OCI-LY7 (cell line): Measurements from ENCODE around the gene JAG2. TPM values are rescaled to one million over a fixed set of nuclear protein-coding genes. Genes with fewer than 3 reads are reported as not detected.

Experiments used
- BruUV-seq: library from RNA; stranded (reverse); fragments of 400-500 nt; replicated peaks from 2 replicates; lab custom pipeline; 2021; lab: Mats Ljungman, UMichigan
- CTCF ChIA-PET: fragments of 300-600 bp; sonication (Branson Sonifier 250); formaldehyde crosslinking; loops from one replicate; lab custom pipeline; 2022; ENCODE audit warnings: antibody characterized with exemption; ENCODE audit not compliant: unreplicated experiment; lab: Charles Lee
- POLR2A ChIA-PET: fragments of 300-600 bp; sonication (Branson Sonifier 250); formaldehyde crosslinking; loops from one replicate; lab custom pipeline; 2022; ENCODE audit warnings: antibody characterized with exemption; lab: Charles Lee
- DNase-seq: peaks from one replicate; pipeline ENCODE4 v3.0.0-alpha.2; 2015; ENCODE audit warnings: low spot score
- H2AFZ ChIP-seq: fragments of 200-600 bp; sonication (generic), shearing (Covaris generic); 2 replicates; pipeline ENCODE4 v1.6.1; 2014; ENCODE audit warnings: mild to moderate bottlenecking, antibody characterized with exemption, low read length, moderate library complexity
- H3K27ac ChIP-seq: fragments of 200-600 bp; sonication (generic); 2 replicates; pipeline ENCODE4 v1.5.1; 2014; ENCODE audit warnings: mixed run types, low read depth, mild to moderate bottlenecking, moderate library complexity, low read length, inconsistent platforms; ENCODE audit not compliant: poor library complexity, severe bottlenecking
- H3K36me3 ChIP-seq: fragments of 200-600 bp; sonication (generic); 2 replicates; pipeline ENCODE4 v1.6.1; 2014; ENCODE audit warnings: mild to moderate bottlenecking, antibody characterized with exemption, low read length, moderate library complexity, mixed read lengths; ENCODE audit not compliant: insufficient read depth
- H3K4me1 ChIP-seq: fragments of 200-600 bp; sonication (generic); 2 replicates; pipeline ENCODE4 v1.5.1; 2014; ENCODE audit warnings: mild to moderate bottlenecking, low read length; ENCODE audit not compliant: insufficient read depth, poor library complexity, severe bottlenecking
- H3K4me2 ChIP-seq: fragments of 200-600 bp; sonication (generic); 2 replicates; pipeline ENCODE4 v1.6.1; 2014; ENCODE audit warnings: mild to moderate bottlenecking, low read length
- H3K4me3 ChIP-seq: fragments of 200-600 bp; sonication (generic); 2 replicates; pipeline ENCODE4 v1.5.1; 2014; ENCODE audit warnings: mild to moderate bottlenecking, low read depth, low read length; ENCODE audit not compliant: poor library complexity, severe bottlenecking
- H3K79me2 ChIP-seq: fragments of 200-600 bp; sonication (generic); 2 replicates; pipeline ENCODE4 v1.6.1; 2016; ENCODE audit warnings: low read depth, mild to moderate bottlenecking, low read length, moderate library complexity, mixed read lengths; ENCODE audit not compliant: insufficient read depth
- H3K9me2 ChIP-seq: fragments of 200-600 bp; sonication (generic); 2 replicates; pipeline ENCODE4 v1.6.1; 2016; ENCODE audit warnings: mild to moderate bottlenecking, low read length, mixed read lengths; ENCODE audit not compliant: insufficient read depth
- H3K9me3 ChIP-seq: fragments of 200-600 bp; sonication (generic); 2 replicates; pipeline ENCODE4 v1.6.1; 2014; ENCODE audit warnings: mild to moderate bottlenecking, mixed run types, low read length, mixed read lengths
- H4K20me1 ChIP-seq: fragments of 200-600 bp; sonication (generic); 2 replicates; pipeline ENCODE4 v1.6.1; 2014; ENCODE audit warnings: mild to moderate bottlenecking, antibody characterized with exemption, low read length, moderate library complexity, mixed read lengths; ENCODE audit not compliant: insufficient read depth
- CTCF ChIP-seq: fragments of 200-600 bp; sonication (generic); conservative IDR thresholded peaks from 2 replicates; pipeline ENCODE4 v1.5.1; 2014; ENCODE audit warnings: mild to moderate bottlenecking, antibody characterized with exemption, low read length, moderate library complexity, mixed read lengths
- EZH2phosphoT487 ChIP-seq: fragments of 200-600 bp; sonication (generic); IDR thresholded peaks from 2 replicates; pipeline ENCODE4 v1.6.1; 2018; ENCODE audit warnings: low read depth, borderline replicate concordance, mild to moderate bottlenecking, mixed run types, antibody characterized with exemption, low read length, moderate library complexity, mixed read lengths
- intact Hi-C: fragments of 100-400 bp; cut with micrococcal nuclease; formaldehyde crosslinking; loops from one replicate; pipeline ENCODE4 v1.10.0; 2022; ENCODE audit not compliant: unreplicated experiment
- total RNA-seq, 2 experiments: library from RNA; depleted of rRNA in 1 of 2; stranded (reverse); fragments of >200 nt in 1 of 2; shearing (Covaris generic) in 1 of 2; gene quantifications; 2 replicates each; pipeline ENCODE4 v1.2.3, GENCODE V29; 2014 to 2022

The JAG2 gene
- total RNA-seq, 2 experiments from 2014 or later = 5.0 to 6.0 TPM

GRCh38 chr14:105139212-105139825, 29.3 kb downstream of the JAG2 start:
- no peak overlapping the region for H3K4me2 ChIP-seq
- intact Hi-C loops = no loop called here
- H3K9me2 ChIP-seq = no peaks in the 10 kb centered on the region
- no peaks in the 10 kb centered on the region for H3K36me3 ChIP-seq
- POLR2A ChIA-PET = no interaction called here
- no peak for TF ChIP-seq CTCF
- no peak for TF ChIP-seq EZH2phosphoT487
- CTCF ChIA-PET = no interaction called here
- DNase-seq = no peak
- no peaks in the 10 kb centered on the region for H3K79me2 ChIP-seq
- H3K4me3 ChIP-seq = no peak overlapping the region
- no peak overlapping the region for H3K27ac ChIP-seq
- no peak overlapping the region for H2AFZ ChIP-seq
- H4K20me1 ChIP-seq = no peaks in the 10 kb centered on the region
- 0 out of 2 replicates have a peak, but pooled peaks cover 10% of the 10 kb centered on the region for H3K9me3 ChIP-seq
- BruUV-seq = no TSS peak
- H3K4me1 ChIP-seq = no peaks in the 10 kb centered on the region

- ChIA-PET POLR2A (no interaction called here), CTCF (no interaction called here)
- H3K4me2 ChIP-seq = no peak overlapping the region
Measured at GRCh38 chr14:105138551-105139111, 29.9 kb downstream of the JAG2 start.

More at GRCh38 chr14:105138551-105139111, 29.9 kb downstream of the JAG2 start:
- no peaks in the 10 kb centered on the region for H3K79me2 ChIP-seq
- no peak overlapping the region for H3K4me3 ChIP-seq
- no TSS peak for BruUV-seq
- no peaks in the 10 kb centered on the region for H3K9me2 ChIP-seq
- TF ChIP-seq CTCF (no peak), EZH2phosphoT487 (no peak)
- H4K20me1 ChIP-seq = no peaks in the 10 kb centered on the region
- intact Hi-C loops = no loop called here
- H3K27ac ChIP-seq = no peak overlapping the region
- no peak overlapping the region for H2AFZ ChIP-seq
- H3K36me3 ChIP-seq = no peaks in the 10 kb centered on the region
- H3K9me3 ChIP-seq = 0 out of 2 replicates have a peak, but pooled peaks cover 10% of the 10 kb centered on the region
- DNase-seq = no peak
- no peaks in the 10 kb centered on the region for H3K4me1 ChIP-seq
